GM12872 (cell line): Measurements from ENCODE around the gene CMIP.

ENCODE experiments used
- TF ChIP-seq, protein P1 (sequence below): IDR thresholded peaks from 3 replicates; pipeline ENCODE4 v1.5.1; 2011; ENCODE audit warnings: low read depth, mild to moderate bottlenecking, low read length, moderate library complexity; ENCODE audit not compliant: insufficient read depth

The CMIP gene

DNA sequence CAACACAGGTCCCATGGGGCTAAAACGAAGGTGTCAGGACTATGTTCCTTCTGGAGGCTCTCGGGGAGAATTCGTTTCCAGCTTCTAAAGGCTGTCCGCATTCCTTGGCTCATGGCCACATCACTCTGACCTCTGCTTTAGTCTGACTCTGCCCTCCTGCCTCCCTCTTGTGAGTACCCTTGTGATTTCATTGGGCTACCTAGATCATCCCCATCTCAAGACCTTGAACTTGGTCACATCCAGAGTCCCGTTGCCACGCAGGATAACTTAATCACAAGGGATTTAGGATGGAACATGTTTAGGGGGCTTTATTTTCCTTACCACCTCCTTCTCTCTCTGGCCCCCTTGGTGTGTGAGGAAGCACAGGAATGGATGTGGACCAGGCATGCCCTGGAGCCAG is 173.6 kb downstream of the CMIP start:
- TF ChIP-seq, protein P1, sequence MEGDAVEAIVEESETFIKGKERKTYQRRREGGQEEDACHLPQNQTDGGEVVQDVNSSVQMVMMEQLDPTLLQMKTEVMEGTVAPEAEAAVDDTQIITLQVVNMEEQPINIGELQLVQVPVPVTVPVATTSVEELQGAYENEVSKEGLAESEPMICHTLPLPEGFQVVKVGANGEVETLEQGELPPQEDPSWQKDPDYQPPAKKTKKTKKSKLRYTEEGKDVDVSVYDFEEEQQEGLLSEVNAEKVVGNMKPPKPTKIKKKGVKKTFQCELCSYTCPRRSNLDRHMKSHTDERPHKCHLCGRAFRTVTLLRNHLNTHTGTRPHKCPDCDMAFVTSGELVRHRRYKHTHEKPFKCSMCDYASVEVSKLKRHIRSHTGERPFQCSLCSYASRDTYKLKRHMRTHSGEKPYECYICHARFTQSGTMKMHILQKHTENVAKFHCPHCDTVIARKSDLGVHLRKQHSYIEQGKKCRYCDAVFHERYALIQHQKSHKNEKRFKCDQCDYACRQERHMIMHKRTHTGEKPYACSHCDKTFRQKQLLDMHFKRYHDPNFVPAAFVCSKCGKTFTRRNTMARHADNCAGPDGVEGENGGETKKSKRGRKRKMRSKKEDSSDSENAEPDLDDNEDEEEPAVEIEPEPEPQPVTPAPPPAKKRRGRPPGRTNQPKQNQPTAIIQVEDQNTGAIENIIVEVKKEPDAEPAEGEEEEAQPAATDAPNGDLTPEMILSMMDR = no peak

DNA sequence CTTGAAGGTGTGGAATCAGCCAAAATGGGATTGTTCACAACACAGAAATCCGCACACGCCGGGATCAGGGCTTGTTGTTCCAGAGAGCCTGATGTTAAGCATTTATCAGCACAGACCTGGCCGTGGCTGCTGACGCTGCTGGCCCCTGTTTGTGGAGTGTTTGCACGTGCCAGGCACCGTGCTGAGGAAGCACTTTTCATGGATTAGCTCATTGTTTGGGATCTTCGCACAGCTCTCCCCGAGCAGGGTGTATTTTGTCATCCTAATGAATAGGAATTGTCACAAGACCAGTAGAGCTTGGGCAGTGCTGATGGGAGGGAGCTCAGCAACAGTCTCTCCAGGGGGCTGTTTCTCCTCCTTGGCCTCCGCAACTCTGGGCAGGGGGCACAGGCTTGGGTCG is 174.1 kb downstream of the CMIP start:
- TF ChIP-seq, protein P1 = no peak

DNA sequence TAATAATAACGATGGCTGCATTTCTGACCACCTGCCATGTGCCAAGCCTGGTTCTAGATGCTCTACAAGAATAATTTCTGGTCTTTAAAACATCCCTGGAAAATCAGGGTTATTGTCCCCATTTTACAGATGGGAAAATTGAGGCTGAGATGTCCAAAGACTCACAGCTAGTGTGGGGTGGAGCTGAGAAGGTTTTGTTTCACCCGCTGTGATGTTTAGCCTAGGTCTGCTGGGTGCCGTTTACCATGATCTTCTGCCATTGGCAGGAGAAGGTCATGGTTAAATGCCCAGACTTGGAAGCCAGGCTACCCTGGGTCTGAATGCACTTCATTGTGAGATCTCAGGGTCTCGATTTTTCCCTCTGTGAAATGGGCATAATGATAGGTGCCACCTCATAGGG is 175.4 kb downstream of the CMIP start:
- TF ChIP-seq, protein P1 = no peak

DNA sequence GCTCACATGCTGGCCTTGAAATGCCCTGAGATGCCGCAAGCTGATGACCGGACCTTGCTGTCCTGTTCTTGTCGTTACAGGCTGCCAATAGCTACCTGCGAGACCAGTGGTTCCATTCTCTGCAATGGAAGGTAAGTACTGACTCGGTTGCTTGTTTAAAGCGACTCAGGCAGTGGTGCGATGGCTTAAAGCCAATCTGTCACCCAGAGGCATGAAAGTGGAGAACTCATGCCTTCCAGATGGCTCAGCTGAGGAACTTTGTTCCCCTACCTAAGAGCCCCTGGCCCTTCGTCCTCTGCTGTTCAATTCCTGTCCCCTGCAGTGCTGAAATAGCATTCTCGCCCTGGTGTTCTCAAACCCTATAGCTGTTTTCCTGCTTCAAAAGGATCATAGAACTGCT is 176.2 kb downstream of the CMIP start:
- TF ChIP-seq, protein P1 = no peak

DNA sequence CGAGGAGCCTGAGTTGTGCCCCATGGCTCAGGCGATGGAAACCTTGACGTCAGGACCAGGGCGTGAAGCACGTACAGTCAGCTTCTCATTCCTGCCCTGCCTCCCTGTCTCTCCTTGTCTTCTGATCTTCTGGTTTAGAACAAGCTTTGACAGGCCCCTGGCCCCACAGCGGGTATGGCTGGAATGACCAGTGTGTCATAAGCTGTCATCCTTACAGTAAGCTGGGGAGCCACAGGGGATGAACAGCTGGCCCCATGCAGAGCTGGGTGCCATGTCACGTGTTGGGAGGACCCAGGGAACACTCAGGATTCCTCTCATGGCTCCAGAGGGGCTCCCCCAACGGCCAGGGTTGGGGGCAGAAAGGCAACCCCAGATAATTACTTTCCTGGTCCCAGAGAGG is 176.9 kb downstream of the CMIP start:
- TF ChIP-seq, protein P1 = no peak

DNA sequence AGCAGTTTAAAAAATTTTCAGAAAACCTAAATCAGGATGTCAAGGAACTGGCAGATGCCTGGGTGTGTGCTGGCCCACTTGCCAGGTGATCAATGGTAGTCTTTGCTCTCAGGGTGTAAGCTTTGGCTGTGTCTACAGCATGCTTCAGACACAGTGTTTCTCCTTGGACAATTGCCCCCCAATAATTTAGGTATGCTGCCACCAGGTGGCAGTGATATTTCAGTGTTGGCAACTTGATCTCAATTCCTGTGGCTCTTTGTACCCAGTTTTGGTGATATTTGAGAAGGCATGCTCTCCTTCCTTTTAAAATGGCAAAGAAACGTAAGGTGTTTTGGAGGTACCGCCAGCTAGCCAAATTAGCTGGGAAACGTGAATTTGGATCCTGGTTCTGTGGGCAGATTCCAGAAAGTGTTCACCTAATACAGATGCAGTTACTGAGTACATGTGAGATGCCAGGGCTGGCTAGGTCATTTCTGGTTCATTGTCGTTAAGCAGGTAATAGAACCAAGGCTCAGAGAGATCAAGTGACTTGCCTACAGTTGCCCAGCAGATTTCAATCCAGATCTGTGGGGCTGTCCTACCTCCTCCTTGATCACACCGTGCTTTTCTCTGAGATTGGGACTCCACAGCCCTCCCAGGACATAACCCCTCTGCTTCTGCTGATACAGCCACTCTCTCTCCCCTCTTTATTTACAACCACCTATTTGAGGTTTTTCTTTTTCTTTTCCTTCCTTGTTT is 178.9 kb downstream of the CMIP start:
- TF ChIP-seq, protein P1 = peak; percentile 66

DNA sequence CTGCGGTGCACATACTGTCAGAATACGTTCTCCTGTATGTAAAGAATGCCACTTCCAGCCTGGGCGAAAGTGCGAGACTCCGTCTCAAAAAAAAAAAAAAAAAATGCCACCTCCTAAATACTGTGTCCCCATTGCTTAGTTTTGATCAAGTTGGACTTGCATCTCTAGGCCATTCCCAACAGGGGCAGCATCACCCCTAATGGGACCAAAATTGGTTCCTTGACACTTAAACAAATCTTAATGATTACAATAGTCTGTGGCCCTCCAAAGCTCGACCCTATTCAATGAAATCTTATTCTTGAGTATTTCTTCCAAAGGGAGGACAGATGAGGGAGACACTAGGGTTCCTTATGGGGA is 179.8 kb downstream of the CMIP start:
- TF ChIP-seq, protein P1 = no peak
